22Rv1 (cell line): ENCODE measurements around the gene NACC1.
A peak's percentile ranks its signal among the peaks of the same experiment; 100 is the strongest.

ENCODE experiments used
- H3K27ac ChIP-seq: fragments of 450-650 bp; 2 replicates; pipeline ENCODE4 v1.5.1; 2017
- ZFX ChIP-seq: fragments of 450-650 bp; IDR thresholded peaks from 2 replicates; pipeline ENCODE4 v1.6.1; 2017; ENCODE audit warnings: antibody characterized with exemption, borderline replicate concordance
- TF ChIP-seq, protein P1 (sequence below): fragments of 450-650 bp; IDR thresholded peaks from 2 replicates; pipeline ENCODE4 v1.5.1; 2017; ENCODE audit warnings: mild to moderate bottlenecking

Gene NACC1

DNA sequence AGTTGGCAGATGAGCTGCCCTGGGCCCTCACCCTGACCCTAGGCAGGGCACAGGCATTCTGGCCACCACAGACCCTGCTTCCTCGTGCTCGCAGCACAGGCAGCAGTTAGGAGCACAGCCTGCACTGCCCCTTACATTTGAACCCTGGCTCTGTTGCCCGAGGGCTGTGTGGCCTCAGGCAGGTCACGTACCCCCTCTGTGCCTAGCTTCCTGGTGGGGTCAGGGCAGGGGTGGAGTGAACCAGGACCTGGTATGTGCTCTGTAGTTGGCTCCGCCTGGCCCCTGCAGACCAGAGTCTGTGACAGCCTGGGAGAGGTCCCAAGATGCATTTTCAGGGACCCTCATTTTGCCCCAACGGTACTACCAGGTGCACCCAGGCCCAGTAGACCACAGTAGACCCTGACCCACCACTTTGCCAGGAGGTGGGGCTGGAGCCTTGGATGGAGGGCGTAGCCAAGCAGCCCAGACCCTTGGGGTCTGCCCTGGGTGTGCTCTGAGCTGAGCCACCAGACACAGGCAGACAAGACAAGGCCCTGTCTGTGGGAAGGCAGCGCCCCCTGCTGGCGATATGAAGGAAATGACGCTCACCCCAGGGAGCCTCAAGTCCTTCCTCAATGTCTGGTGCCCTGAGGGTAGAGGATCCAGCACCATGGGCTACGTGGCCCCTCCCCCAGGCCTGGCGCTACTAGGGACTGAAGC is 24.5 kb upstream of the NACC1 start:
- H3K27ac ChIP-seq, result peak overlapping the region; percentile 52
- no peak for TF ChIP-seq ZFX
- TF ChIP-seq, protein P1, sequence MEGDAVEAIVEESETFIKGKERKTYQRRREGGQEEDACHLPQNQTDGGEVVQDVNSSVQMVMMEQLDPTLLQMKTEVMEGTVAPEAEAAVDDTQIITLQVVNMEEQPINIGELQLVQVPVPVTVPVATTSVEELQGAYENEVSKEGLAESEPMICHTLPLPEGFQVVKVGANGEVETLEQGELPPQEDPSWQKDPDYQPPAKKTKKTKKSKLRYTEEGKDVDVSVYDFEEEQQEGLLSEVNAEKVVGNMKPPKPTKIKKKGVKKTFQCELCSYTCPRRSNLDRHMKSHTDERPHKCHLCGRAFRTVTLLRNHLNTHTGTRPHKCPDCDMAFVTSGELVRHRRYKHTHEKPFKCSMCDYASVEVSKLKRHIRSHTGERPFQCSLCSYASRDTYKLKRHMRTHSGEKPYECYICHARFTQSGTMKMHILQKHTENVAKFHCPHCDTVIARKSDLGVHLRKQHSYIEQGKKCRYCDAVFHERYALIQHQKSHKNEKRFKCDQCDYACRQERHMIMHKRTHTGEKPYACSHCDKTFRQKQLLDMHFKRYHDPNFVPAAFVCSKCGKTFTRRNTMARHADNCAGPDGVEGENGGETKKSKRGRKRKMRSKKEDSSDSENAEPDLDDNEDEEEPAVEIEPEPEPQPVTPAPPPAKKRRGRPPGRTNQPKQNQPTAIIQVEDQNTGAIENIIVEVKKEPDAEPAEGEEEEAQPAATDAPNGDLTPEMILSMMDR, result peak; percentile 92

DNA sequence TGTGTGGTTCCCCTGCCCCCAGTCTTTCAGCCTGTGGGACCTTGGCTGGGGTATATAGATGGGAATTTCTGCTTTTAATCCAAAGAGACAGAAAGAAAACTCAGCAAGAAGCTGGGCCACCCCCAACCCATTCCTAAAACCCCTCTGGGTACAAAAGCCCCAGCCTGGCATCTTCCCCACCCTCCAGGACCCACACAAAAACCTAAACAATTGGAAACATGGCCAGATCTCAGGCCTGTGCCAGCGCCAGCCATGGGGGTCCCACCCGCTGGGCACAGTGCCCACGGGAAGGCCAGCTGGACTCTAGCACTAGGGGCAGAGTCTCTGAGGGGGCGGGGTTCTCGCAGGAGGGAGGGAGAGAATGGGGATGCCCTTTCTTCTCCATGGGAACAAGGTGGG is 24.0 kb upstream of the NACC1 start:
- TF ChIP-seq, protein P1, result peak; percentile 42
- TF ChIP-seq ZFX, result no peak
- H3K27ac ChIP-seq, result peak overlapping the region; percentile 52

DNA sequence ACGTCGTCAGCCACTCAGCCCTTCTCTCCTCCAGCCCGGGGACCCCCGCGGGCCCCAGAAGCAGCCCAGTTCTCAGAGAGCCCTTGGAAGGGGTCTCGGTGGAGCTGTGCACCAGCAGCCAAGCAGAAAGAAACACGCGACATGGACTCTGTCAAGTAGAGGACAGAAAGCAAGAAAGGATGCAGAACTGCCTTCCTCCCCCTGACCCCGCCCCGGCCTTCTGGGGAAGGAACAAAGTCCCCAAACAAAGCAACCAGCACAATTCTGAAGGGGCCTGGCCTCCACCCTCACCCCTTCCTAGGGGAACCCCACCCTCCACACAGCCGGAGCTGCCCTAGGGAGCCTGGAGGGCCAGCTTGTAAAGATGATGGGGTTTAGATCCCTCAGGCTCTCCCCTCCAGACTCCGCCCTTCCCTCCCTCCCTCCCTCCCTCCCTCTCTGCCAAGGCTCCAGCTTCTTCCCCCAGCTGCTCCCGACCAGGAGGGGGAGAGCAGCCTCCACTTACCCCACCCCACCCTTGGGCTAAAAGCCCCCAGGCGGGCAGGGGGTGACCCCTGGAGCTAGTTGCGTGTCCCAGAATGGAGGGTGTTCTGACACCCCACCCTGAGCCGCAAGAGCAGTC is 23.2 kb upstream of the NACC1 start:
- H3K27ac ChIP-seq, result peak overlapping the region; percentile 52; the same call in 1 of the 2 replicates
- TF ChIP-seq ZFX, result no peak
- TF ChIP-seq, protein P1, result no peak

DNA sequence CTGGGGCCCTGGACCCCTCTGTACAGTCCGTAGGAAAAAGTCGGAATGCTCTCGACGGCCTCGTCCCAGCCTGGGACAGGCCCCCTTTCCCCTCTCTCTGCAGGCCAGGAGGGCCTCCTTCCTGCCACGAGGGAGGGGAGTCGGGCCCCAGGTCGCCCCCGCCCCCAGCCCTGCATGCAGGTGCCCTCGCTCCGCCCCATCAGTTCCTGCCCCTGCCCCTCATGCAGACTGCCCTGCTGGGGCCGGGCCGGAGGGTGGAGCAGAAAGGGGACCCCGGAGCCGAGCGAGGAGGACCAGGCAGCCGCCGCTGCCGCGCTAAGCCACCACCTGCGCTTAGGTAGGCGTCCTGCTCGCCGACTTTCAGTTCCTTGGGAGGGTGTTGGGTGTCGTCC is 22.7 kb upstream of the NACC1 start:
- TF ChIP-seq, protein P1, result no peak
- TF ChIP-seq ZFX, result no peak
- H3K27ac ChIP-seq, result peak overlapping the region; percentile 53; the same call in 1 of the 2 replicates

DNA sequence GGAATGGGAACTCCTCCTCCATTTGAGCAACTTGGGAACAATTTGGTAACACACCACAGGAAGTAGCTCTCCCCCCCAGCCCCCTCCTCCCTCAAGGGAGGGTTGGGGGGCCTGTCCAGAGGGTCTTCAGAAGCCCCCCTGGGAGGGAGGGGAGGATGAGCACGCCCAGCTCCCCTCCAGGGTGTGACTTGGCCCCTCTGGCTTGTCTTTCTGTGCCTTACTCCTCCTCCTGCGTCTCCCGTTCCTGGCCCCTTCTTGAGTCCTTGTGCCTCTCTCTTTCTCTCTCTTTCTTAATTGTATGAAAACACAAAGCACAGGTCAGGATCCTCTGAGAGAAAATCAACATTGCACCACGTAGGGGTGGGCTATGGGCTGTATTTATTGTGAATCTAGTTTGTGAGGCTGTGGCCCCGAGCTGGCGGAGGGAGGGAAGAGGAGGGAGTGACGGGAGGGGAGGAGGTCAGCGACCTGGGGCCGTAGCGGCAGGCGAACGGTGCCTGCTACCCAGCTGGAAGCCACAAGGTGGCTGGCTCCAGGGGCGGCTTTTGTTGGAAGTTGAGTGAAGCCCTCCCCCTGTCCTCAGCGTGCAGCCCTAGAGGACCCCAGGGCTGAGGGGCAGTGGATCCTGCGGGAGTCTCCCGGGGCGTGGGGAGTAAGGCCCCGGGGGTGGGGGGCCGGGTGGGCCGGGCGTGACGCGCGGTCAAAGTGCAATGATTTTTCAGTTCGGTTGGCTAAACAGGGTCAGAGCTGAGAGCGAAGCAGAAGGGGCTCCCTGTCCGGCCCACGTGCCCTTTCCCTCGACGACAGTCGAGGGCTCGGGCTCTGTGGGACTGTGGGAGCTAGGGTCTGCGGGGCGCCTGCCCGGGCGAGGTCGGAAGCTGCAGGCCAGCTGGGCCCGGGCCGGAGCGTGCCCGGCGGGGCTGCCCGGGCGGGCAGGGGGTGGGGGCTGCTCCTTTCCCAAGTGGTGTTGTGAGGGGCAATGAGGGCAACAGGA is 21.8 kb upstream of the NACC1 start:
- H3K27ac ChIP-seq, result peak overlapping the region; percentile 53
- TF ChIP-seq, protein P1, result no peak
- TF ChIP-seq ZFX, result no peak

- no peak for TF ChIP-seq ZFX
- TF ChIP-seq, protein P1, result no peak
- peak overlapping the region; percentile 53; the same call in 1 of the 2 replicates for H3K27ac ChIP-seq
Measured at GRCh38 chr19:13097033-13097462, 21.0 kb upstream of the NACC1 start.
